IPS DF 4.7 (cell line): ENCODE data around the gene NUCB2.
"Not testable (repeated sequence)": the region's sequence is repeated elsewhere in the genome, so short reads cannot be mapped to it uniquely, and the experiment has no call there.

Source experiments
- DNase-seq: peaks from one replicate; pipeline ENCODE4 v3.0.0-alpha.2; 2013; ENCODE audit warnings: low spot score; ENCODE audit errors: extremely low read depth

Gene NUCB2

DNA sequence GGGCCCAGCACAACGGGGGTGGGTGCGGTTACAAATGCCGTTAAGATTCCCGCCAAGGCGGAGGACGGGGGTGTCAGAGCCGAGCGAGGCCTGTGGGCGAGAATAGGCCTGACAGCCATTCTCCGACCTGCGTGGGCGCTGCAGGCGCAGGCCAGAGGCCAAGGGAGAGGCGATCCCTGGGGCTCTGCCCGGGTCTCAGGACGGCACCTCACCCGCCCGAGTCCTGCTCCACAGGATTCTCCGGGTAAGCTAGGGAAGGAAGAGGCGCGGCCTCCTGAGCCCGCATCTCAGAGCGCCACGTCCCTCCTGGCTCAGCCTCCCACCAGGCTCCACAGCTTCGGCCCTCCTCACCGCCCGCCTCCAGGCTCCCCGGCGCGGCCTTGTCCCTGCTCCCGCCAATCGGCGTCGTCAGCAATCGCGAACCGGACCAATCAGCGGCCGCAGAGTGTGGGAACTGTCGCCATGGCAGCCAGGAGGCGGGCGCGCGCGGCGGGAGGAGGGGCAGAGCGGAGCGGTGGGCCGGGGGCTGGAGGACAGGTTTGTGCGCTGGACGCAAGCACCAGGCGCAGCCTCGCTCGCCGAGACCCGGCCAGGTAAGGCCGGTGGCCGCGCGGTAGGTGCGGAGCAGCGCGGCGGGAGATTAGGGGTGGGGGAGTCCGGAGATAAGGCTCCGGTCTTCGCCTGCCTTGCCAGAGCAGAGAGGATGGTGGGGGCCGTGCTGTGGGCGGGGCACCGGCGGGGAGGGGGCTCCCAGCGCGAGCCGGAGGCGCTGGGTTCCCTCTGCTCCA, at the start of gene NUCB2:
NUCB2 (plus strand) TSS at position 504 of the 788 bp plus-strand sequence. CDS start 18,585 bp downstream, outside the sequence.
- DNase-seq = peak; percentile 58

DNA sequence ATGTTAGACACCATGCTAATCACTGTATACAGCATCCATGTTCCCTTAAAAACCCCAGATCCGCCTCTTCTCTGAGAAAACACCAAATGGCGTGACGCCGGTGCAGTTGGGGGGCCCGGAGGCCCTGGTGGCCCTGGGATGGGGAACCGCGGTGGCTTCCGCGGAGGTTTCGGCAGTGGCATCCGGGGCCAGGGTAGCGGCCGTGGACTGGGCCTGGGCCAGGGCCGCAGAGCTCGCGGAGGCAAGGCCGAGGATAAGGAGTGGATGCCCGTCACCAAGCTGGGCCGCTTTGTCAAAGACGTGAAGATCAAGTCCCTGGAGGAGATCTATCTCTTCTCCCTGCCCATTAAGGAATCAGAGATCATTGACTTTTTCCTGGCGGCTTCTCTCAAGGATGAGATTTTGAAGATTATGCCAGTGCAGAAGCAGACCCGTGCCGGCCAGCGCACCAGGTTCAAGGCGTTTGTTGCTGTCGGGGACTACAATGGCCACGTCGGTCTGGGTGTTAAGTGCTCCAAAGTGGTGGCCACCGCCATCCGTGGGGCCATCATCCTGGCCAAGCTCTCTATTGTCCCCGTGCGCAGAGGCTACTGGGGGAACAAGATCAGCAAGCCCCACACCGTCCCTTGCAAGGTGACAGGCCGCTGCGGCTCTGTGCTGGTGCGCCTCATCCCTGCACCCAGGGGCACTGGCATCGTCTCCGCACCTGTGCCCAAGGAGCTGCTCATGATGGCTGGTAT, 48.2 kb upstream of the NUCB2 start:
- not testable (repeated sequence) for DNase-seq

DNA sequence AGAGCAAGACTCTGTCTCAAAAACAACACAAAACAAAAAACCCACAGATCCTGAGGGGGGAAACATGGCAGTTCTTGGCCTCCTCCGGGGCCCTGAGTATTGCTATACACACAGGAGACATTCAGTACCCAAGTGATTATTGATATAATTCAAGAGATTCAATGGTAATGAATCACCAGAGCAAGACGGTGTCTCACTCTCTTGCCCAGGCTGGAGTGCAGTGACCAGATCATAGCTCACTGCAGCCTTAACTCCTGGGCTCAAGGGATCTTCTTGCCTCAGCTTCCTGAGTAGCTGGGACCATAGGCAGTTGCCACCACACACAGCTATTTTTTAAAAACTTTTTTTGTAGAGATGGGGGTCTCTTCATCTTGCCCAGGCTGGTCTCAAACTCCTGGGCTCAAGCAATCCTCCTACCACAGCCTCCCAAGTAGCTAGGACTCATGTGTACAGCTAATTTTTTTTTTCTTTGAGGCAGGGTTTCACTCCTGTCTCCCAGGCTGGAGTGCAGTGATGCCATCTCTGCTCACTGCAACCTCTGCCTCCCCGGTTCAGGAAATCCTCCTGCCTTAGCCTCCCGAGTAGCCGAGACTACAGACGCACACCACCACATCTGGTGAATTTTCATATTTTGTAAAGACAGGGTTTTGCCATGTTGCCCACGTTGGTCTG, 46.9 kb upstream of the NUCB2 start:
- DNase-seq = no peak

DNA sequence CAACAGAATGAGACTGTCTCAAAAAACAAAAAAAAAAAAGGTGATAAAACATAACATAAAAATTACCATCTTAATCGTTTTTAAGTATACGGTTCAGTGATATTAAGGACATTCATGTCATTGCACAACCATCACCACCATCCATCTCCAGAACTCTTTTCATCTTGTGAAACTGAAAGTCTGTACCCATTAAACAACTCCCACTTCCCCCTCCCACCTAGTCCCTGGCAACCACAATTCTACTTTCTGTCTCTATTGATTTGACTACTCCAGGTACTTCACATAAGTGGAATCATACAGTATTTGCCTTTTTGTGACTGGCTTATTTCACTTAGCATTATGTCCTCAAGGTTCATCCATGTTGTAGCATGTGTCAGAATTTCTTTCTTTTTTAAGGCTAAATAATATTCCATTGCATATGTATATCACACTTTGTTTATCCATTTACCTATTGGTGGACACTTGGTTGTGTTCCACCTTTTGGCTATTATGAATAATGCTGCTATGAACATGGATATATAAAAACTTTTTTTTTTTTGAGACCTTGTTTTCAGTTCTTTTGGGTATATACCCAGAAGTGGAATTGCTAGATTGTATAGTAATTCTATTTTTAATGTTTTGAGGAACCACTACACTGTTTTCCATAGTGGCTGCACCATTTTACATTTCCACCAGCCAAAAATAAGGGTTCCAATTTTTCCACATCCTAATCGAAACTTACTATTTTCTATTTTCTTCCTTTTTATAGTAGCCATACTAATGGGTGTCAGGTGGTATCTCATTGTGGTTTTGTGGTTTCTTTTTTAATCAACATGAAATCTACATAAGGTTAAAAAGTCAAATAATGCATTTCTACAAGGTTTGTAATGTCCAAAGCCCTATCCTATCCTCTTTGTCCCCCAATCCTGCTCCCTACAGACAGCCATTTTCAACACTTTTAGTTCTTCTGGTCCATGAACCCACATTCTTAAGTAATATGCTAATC, 45.4 kb upstream of the NUCB2 start:
- DNase-seq = no peak

DNA sequence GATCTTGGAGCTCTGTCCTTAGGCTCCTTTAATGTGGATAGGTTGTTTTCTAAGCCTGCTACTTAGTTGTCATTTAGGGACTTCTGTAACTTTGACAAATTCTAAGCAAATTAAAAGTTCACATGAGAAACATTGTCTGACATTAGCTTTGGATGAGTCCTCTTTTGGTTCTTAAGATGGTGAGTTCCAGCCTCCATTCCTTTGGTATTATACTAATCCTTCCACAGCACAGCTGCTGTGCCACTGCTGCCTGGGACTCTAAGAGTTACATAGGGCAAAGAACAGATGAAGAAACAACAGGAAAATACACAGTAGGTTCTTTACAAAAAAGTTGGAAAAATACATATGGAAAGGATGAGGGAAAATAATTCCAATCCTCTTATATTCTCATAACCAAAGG, 43.4 kb upstream of the NUCB2 start:
- DNase-seq = no peak

DNA sequence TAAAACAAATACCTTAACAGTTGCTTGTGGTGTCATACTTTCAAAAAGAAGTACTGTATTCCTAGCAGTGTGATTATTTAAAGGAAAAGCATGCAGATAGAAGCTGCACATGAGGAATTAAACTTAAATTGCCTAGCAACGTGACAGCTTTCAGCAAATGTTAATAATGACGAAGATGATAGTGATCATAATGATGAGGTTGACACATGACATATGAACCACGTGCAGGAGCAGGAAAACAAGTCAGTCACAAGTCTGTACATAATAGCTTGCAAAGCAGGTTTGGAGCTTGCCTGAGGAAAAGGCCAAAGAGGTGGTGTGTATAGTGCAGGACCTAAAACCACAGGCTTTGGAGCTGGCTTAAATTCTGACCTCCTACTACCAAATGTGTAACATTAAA, 38.2 kb upstream of the NUCB2 start:
- DNase-seq = no peak

DNA sequence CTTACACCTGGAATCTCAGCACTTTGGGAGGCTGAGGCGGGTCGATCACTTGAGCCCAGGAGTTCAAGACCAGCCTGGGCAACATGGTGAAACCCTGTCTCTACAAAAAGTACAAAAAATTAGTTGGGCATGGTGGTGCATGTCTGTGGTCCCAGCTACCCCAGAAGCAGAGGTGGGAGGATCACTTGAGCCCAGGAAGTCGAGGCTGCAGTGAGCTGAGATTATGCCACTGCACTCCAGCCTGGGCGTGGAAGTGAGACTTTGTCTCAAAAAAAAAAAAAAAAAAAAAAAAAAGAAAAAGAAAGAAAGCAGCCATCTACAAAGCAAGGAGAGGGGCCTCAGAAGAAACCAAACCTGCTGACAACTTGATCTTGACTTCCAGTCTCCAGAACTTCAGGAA, 36.6 kb upstream of the NUCB2 start:
- not testable (repeated sequence) for DNase-seq

DNA sequence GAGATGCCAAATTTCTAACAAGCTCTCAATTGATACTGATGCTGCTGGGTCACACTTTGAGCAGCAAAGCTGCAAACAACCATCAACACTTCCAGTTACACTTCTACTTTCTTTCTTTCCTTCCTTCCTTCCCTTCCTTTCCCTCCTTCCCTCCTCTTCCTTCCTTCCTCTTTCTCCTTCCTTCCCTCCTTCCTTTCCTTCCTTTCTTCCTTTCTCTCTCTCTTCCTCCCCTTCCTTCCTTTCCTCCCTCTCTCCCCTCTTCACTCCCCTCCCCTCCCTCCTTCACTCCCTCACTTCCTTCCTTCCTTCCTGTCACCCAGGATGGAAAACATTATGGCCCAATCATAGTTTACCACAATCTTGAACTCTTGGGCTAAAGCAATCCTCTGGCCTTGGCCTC, 35.8 kb upstream of the NUCB2 start:
- no peak for DNase-seq

DNA sequence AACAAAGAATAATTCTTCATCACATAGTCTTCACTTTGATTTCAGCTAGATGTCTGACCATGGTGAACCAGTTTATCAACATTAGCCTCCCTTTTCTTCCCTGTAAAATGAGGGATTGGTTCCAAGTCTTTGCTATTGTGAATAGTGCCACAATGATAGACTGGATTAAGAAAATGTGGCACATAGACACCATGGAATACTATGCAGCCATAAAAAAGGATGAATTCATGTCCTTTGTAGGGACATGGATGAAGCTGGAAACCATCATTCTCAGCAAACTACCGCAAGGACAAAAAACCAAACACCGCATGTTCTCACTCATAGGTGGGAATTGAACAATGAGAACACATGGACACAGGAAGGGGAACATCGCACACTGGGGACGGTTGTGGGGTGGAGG, 33.6 kb upstream of the NUCB2 start:
- not testable (repeated sequence) for DNase-seq

DNA sequence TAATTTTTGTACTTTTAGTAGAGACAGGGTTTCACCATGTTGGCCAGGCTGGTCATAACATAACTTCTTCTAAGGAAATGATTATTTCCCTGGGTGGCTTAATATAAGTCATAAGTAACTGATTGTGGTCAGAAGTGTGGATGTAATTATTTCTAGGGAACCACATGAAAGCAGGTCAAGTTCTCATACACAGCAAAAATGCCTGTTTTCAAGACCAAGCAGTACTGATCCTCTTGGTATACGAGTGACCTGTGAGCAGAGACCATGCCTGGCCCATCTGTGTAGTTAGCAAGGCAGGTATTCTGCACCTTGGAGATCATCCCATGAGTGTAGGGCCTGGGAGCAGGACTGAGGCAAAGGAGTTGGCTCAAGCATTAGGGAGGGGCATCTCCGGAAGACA, 32.5 kb upstream of the NUCB2 start:
- no peak for DNase-seq

DNA sequence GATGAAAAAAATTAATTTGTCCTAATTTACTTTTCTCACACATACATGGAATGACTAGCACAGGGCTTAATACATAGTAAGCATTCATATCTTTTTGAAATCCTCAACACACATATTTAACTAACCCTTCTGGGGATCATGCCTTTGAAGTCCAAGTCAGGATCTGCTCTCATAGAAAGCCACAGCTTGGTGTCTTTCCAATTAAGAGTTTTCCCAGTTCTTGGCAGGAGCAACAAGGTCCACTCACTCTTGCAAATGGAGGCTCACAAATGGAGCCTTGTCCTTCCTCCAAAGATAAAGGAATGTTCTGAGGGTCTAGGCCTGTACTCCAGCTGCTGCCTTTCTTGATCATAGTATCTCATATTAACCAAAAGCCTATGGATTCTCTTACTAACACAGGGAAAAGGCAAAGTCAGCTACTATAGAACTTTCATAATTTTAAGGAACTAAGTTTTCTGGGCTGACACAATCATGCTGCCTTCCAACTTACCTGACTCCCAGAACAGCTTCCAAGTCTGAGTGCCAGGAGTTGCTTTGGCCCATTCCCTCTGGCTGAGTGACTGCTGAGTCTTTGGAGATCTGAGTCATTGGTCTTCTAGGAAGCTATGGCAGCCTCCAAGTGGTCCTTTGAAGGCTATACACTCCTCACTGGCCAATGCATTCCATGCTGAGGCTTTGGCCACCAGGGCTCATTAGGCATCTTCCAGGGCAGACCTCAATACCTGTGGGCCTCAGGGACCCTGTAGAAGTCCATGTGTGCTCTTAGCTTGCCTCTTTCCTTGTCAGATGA, 25.8 kb upstream of the NUCB2 start:
- DNase-seq = no peak

DNA sequence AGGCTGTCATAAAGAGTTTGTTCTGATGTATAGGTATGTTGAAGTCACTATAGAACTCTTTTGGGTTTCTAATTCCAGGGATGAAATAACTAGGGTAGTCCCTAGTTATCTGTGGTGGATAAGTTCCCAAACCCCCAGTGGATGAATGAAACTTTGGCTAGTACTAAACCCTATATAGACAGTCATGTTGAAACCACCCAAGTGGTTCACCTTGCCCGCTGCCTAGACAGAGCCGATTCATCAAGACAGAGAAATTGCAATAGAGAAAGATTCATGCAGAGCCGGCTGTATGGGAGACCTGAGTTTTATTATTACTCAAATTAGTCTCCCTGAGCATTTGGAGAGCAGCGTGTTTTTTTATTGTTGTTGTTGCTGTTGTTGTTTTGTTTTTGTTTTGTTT, 23.8 kb upstream of the NUCB2 start:
- no peak for DNase-seq

DNA sequence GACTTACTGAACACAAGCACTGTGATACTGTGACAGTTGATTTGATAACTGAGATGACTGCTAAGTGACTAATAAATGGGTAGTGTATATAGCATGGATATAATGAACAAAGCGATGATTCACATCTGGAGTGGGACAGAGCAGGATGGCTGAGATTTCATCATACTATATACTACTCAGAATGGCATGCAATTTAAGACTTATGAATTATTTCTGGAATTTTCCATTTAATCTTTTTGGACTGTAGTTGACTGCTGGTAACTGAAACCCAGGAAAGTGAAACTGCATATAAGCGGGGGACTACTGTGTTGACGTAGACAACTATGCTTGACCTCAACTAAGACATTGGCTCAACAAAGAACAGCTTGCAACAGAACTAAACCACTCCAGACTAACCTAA, 20.0 kb upstream of the NUCB2 start:
- DNase-seq = no peak

DNA sequence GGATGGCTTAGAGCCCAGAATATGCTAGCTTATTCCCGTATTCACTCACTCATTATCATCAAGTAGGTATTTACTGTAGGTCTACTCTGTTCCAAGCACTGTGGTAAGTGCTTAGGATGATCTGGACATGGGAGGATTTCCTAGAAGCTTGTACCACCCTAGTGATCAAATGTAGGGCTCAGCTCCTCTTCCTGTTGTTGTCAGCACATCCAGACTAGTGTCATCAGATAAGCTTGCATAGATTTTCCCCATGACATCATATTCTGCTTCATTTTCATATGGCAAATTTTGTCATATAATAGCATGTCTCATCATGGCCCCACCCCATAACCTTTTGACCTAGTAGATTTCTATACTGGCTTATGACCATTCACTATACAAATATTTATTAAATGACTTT, 19.3 kb upstream of the NUCB2 start:
- no peak for DNase-seq

DNA sequence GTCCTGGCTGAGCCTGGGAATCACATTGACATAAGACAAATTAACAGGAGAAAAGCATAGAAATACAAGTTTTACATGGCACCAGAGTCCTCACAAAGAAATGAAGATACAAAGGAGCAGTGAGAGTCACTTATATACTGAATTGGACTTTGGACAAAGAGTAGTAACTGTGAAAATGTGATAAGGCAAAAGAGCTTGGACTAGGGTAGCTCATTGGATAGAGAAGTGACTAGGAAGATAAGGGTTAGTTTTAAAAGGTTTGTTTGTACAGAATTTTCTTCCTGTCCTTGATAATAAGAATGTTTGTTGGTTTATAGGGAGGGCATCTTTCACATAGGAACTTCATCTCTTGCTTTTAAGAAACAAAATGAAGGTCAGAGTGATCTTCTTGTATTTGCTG, 17.9 kb upstream of the NUCB2 start:
- DNase-seq = no peak

DNA sequence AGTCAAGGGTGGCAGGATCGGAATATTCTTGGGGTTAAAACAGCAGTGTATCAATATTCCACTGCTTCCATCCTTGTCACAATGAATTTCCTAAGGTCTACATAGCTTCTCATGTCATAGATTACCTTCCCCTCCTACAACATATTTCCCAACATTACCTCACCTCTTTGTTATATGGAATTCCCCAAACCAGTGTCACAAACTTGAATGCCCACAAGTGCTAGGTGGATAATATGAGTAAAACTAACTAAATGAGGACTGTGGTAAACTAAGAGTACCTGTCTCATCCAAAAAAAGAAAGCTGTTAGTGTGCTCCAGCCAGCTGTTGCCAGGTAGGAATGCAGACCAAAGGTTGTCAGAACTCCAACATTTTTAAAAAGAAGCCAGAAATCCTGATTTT, 17.0 kb upstream of the NUCB2 start:
- no peak for DNase-seq

DNA sequence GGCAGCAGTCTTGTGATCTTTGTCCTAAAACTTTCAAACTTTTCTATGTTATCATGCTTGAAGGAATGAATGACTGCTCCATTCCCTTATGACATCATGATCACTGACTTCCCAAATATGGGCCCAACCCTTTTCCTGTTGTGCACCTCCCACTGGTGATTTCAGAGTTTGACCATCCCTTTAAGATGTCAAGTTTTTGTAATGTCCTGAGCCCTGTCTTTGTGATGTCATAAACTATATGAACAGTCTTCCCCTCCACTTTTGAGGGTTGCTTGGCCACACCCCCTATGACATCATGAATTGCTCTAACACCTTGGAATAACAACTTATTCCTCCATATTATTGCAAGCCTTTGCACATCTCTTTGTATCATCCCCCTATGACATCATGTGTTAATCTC, 16.5 kb upstream of the NUCB2 start:
- no peak for DNase-seq

DNA sequence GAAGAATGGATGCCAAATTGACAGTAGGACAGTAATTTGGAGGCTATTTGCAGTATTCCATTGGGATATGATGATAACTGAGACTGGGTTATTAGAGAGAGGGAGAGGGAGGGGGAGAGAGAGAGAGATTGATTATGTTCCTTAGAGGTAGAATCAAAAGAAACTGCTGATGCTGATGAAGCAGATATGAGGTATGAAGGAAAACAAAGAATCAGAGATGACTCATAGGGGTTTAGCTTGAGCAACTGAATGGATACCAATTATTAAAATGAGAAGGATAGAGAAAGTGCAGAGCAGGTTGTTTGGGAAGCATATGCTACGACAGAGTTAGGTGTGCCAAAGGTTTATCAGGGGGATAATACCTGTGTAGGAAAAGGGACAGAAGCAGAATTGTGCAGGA, 12.8 kb upstream of the NUCB2 start:
- no peak for DNase-seq

DNA sequence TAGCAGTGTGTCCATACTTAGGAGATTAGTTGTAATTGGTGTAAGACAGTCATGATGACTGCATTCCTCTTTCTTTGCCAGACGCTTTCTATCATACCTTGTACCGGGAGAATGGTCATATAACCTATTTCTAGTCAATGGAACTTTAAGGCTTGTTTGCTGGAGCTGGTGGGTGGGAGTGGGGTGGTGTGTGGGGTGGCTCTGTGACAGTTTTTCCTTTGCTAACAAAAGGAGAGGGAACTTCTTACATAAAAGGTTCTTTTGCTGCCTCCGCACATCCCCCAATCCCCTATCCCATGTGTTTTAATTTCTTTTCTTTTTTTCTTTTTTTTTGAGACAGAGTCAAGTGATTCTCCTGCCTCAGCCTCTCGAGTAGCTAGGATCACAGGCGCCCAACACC, 9.8 kb upstream of the NUCB2 start:
- no peak for DNase-seq

DNA sequence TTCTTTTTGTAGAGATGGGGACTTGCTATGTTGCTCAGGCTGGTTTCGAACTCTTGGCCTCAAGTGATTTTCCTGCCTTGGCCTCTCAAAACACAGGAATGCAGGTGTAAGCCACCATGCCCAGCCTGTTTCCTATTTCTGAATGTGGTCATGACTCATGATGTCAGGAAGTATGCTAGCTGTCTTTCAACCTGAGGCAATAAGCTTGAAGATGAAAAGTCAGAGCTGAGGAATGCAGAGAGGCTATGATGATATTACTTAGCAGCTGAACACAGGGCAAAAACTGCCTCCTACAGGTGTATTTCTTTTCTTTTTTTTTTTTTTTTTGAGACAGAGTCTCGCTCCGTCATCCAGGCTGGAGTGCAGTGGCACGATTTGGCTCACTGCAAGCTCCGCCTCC, 9.0 kb upstream of the NUCB2 start:
- DNase-seq = no peak
